ENCODE results near the gene YIPF1.

YIPF1 gene

GRCh38 chr1:53835491-53835890, 54.1 kb downstream of the YIPF1 start:
- Histone ChIP-seq H3K27me3 (replicated peaks in 2 of 5; ENCODE audit: control insufficient read depth in 4 of 5, insufficient read depth in 5 of 5, low read length in 4 of 5) (no peaks in the 10 kb centered on the region), H3K27ac (ENCODE audit: insufficient read depth in 1 of 2, low read depth in 1 of 2, low read length in 2 of 2, poor library complexity in 1 of 2, severe bottlenecking in 2 of 2) (no peak overlapping the region), H3K4me1 (ENCODE audit: control extremely low read depth in 1 of 4, control insufficient read depth in 4 of 4, insufficient read depth in 4 of 4, low read length in 3 of 4) (peaks cover 0 to 15% (median 8%) of the 10 kb centered on the region in 4 experiments), H3K9me3 (ENCODE audit: control extremely low read depth in 1 of 5, control insufficient read depth in 4 of 5, insufficient read depth in 2 of 5, low read depth in 1 of 5, low read length in 4 of 5) (no peaks in the 10 kb centered on the region), H3K4me3 (ENCODE audit: control insufficient read depth in 1 of 7, extremely low read depth in 1 of 7, insufficient read depth in 4 of 7, low read depth in 2 of 7, low read length in 6 of 7) (no peak overlapping the region), H3K36me3 (ENCODE audit: control insufficient read depth in 4 of 4, insufficient read depth in 4 of 4, low read length in 3 of 4) (peaks cover 0 to 13% (median 0%) of the 10 kb centered on the region in 4 experiments)
- whole genome bisulfite sequencing (ENCODE audit: insufficient coverage): no CpG with 5 or more reads among the region's 2 CpGs
- DNase-seq: peak in 1 of 3 donors; percentile 6
- POLR2A ChIA-PET: interaction anchor here (0.6 kb wide), 1 partner anchor 15 kb away, joined by 3 read pairs; no protein-coding TSS in a partner anchor
- CTCF ChIA-PET: no interaction called here

- ChIA-PET CTCF (interaction anchor here (0.8 kb wide), 1 partner anchor 125 kb away, joined by 3 read pairs; no protein-coding TSS in a partner anchor), POLR2A (no interaction called here)
- Histone ChIP-seq H3K4me3 (ENCODE audit: control insufficient read depth in 1 of 7, extremely low read depth in 1 of 7, insufficient read depth in 4 of 7, low read depth in 2 of 7, low read length in 6 of 7) (no peak overlapping the region), H3K27ac (ENCODE audit: insufficient read depth in 1 of 2, low read depth in 1 of 2, low read length in 2 of 2, poor library complexity in 1 of 2, severe bottlenecking in 2 of 2) (no peak overlapping the region), H3K4me1 (ENCODE audit: control extremely low read depth in 1 of 4, control insufficient read depth in 4 of 4, insufficient read depth in 4 of 4, low read length in 3 of 4) (peaks cover 0 to 15% (median 8%) of the 10 kb centered on the region in 4 experiments), H3K27me3 (replicated peaks in 2 of 5; ENCODE audit: control insufficient read depth in 4 of 5, insufficient read depth in 5 of 5, low read length in 4 of 5) (no peaks in the 10 kb centered on the region), H3K9me3 (ENCODE audit: control extremely low read depth in 1 of 5, control insufficient read depth in 4 of 5, insufficient read depth in 2 of 5, low read depth in 1 of 5, low read length in 4 of 5) (no peaks in the 10 kb centered on the region), H3K36me3 (ENCODE audit: control insufficient read depth in 4 of 4, insufficient read depth in 4 of 4, low read length in 3 of 4) (peaks cover 0 to 16% (median 0%) of the 10 kb centered on the region in 4 experiments)
- DNase-seq: no peak
- WGBS (ENCODE audit: insufficient coverage): 100% methylated on average over 7 of the region's 11 CpGs
Measured at GRCh38 chr1:53834776-53835175, 54.8 kb downstream of the YIPF1 start.

- Histone ChIP-seq H3K36me3 (ENCODE audit: control insufficient read depth in 4 of 4, insufficient read depth in 4 of 4, low read length in 3 of 4) (peaks cover 3 to 23% (median 5%) of the 10 kb centered on the region in 4 experiments), H3K4me3 (ENCODE audit: control insufficient read depth in 1 of 7, extremely low read depth in 1 of 7, insufficient read depth in 4 of 7, low read depth in 2 of 7, low read length in 6 of 7) (no peak overlapping the region), H3K27me3 (replicated peaks in 2 of 5; ENCODE audit: control insufficient read depth in 4 of 5, insufficient read depth in 5 of 5, low read length in 4 of 5) (no peaks in the 10 kb centered on the region), H3K27ac (ENCODE audit: insufficient read depth in 1 of 2, low read depth in 1 of 2, low read length in 2 of 2, poor library complexity in 1 of 2, severe bottlenecking in 2 of 2) (no peak overlapping the region), H3K4me1 (ENCODE audit: control extremely low read depth in 1 of 4, control insufficient read depth in 4 of 4, insufficient read depth in 4 of 4, low read length in 3 of 4) (peaks cover 0 to 15% (median 6%) of the 10 kb centered on the region in 4 experiments), H3K9me3 (ENCODE audit: control extremely low read depth in 1 of 5, control insufficient read depth in 4 of 5, insufficient read depth in 2 of 5, low read depth in 1 of 5, low read length in 4 of 5) (no peaks in the 10 kb centered on the region)
- no CpG with 5 or more reads among the region's 4 CpGs for WGBS (ENCODE audit: insufficient coverage)
- DNase-seq: no peak
- ChIA-PET POLR2A (no interaction called here), CTCF (interaction anchor here (1.1 to 1.5 kb wide), 2 partner anchors 13 to 24 kb away, joined by 4 to 5 read pairs; no protein-coding TSS in a partner anchor)
Measured at GRCh38 chr1:53833393-53833792, 56.2 kb downstream of the YIPF1 start.

GRCh38 chr1:53826367-53826766, 63.2 kb downstream of the YIPF1 start:
- H3K36me3 ChIP-seq (ENCODE audit: control insufficient read depth in 4 of 4, insufficient read depth in 4 of 4, low read length in 3 of 4): peaks cover 10 to 62% (median 26%) of the 10 kb centered on the region in 4 experiments
- H3K4me1 ChIP-seq (ENCODE audit: control extremely low read depth in 1 of 4, control insufficient read depth in 4 of 4, insufficient read depth in 4 of 4, low read length in 3 of 4): no peaks in the 10 kb centered on the region
- POLR2A ChIA-PET: interaction anchor here (0.6 kb wide), 1 partner anchor 107 kb away, joined by 3 read pairs; no protein-coding TSS in a partner anchor
- no peaks in the 10 kb centered on the region for H3K27me3 ChIP-seq (replicated peaks in 2 of 5; ENCODE audit: control insufficient read depth in 4 of 5, insufficient read depth in 5 of 5, low read length in 4 of 5)
- no peak overlapping the region for H3K4me3 ChIP-seq (ENCODE audit: control insufficient read depth in 1 of 7, extremely low read depth in 1 of 7, insufficient read depth in 4 of 7, low read depth in 2 of 7, low read length in 6 of 7)
- peak in 2 of 3 donors; percentile 8 to 25 for DNase-seq
- H3K9me3 ChIP-seq (ENCODE audit: control extremely low read depth in 1 of 5, control insufficient read depth in 4 of 5, insufficient read depth in 2 of 5, low read depth in 1 of 5, low read length in 4 of 5): no peaks in the 10 kb centered on the region
- WGBS (ENCODE audit: insufficient coverage): 100% methylated on average over 2 of the region's 2 CpGs
- CTCF ChIA-PET: interaction anchor here (0.9 to 1.3 kb wide), 4 partner anchors 72 to 133 kb away, joined by 3 to 4 read pairs (median 4); no protein-coding TSS in a partner anchor
- no peak overlapping the region for H3K27ac ChIP-seq (ENCODE audit: insufficient read depth in 1 of 2, low read depth in 1 of 2, low read length in 2 of 2, poor library complexity in 1 of 2, severe bottlenecking in 2 of 2)

- Histone ChIP-seq H3K27me3 (replicated peaks in 2 of 5; ENCODE audit: control insufficient read depth in 4 of 5, insufficient read depth in 5 of 5, low read length in 4 of 5) (no peaks in the 10 kb centered on the region), H3K4me1 (ENCODE audit: control extremely low read depth in 1 of 4, control insufficient read depth in 4 of 4, insufficient read depth in 4 of 4, low read length in 3 of 4) (no peaks in the 10 kb centered on the region), H3K36me3 (ENCODE audit: control insufficient read depth in 4 of 4, insufficient read depth in 4 of 4, low read length in 3 of 4) (peaks cover 10 to 68% (median 29%) of the 10 kb centered on the region in 4 experiments), H3K9me3 (ENCODE audit: control extremely low read depth in 1 of 5, control insufficient read depth in 4 of 5, insufficient read depth in 2 of 5, low read depth in 1 of 5, low read length in 4 of 5) (no peaks in the 10 kb centered on the region), H3K4me3 (ENCODE audit: control insufficient read depth in 1 of 7, extremely low read depth in 1 of 7, insufficient read depth in 4 of 7, low read depth in 2 of 7, low read length in 6 of 7) (no peak overlapping the region), H3K27ac (ENCODE audit: insufficient read depth in 1 of 2, low read depth in 1 of 2, low read length in 2 of 2, poor library complexity in 1 of 2, severe bottlenecking in 2 of 2) (no peak overlapping the region)
- no peak for DNase-seq
- 96% methylated on average over 6 of the region's 6 CpGs for WGBS (ENCODE audit: insufficient coverage)
- POLR2A ChIA-PET: no interaction called here
- CTCF ChIA-PET: interaction anchor here (1.0 kb wide), 2 partner anchors 74 to 129 kb away, joined by 3 to 4 read pairs; no protein-coding TSS in a partner anchor
Measured at GRCh38 chr1:53825306-53825705, 64.3 kb downstream of the YIPF1 start.

GRCh38 chr1:53822931-53823330, 66.7 kb downstream of the YIPF1 start:
- CTCF ChIA-PET: interaction anchor here (1.0 kb wide), 1 partner anchor 18 kb away, joined by 3 read pairs; no protein-coding TSS in a partner anchor
- peaks cover 8 to 65% (median 28%) of the 10 kb centered on the region in 4 experiments for H3K36me3 ChIP-seq (ENCODE audit: control insufficient read depth in 4 of 4, insufficient read depth in 4 of 4, low read length in 3 of 4)
- no peaks in the 10 kb centered on the region for H3K4me1 ChIP-seq (ENCODE audit: control extremely low read depth in 1 of 4, control insufficient read depth in 4 of 4, insufficient read depth in 4 of 4, low read length in 3 of 4)
- POLR2A ChIA-PET: interaction anchor here (0.6 kb wide), 1 partner anchor 181 kb away, joined by 3 read pairs; no protein-coding TSS in a partner anchor
- H3K27ac ChIP-seq (ENCODE audit: insufficient read depth in 1 of 2, low read depth in 1 of 2, low read length in 2 of 2, poor library complexity in 1 of 2, severe bottlenecking in 2 of 2): no peak overlapping the region
- 90% methylated on average over 2 of the region's 3 CpGs for WGBS (ENCODE audit: insufficient coverage)
- H3K9me3 ChIP-seq (ENCODE audit: control extremely low read depth in 1 of 5, control insufficient read depth in 4 of 5, insufficient read depth in 2 of 5, low read depth in 1 of 5, low read length in 4 of 5): no peaks in the 10 kb centered on the region
- H3K4me3 ChIP-seq (ENCODE audit: control insufficient read depth in 1 of 7, extremely low read depth in 1 of 7, insufficient read depth in 4 of 7, low read depth in 2 of 7, low read length in 6 of 7): no peak overlapping the region
- no peaks in the 10 kb centered on the region for H3K27me3 ChIP-seq (replicated peaks in 2 of 5; ENCODE audit: control insufficient read depth in 4 of 5, insufficient read depth in 5 of 5, low read length in 4 of 5)
- DNase-seq: peak in 1 of 3 donors; percentile 7

- Histone ChIP-seq H3K4me1 (ENCODE audit: control extremely low read depth in 1 of 4, control insufficient read depth in 4 of 4, insufficient read depth in 4 of 4, low read length in 3 of 4) (no peaks in the 10 kb centered on the region), H3K27me3 (replicated peaks in 2 of 5; ENCODE audit: control insufficient read depth in 4 of 5, insufficient read depth in 5 of 5, low read length in 4 of 5) (no peaks in the 10 kb centered on the region), H3K36me3 (ENCODE audit: control insufficient read depth in 4 of 4, insufficient read depth in 4 of 4, low read length in 3 of 4) (peaks cover 10 to 61% (median 33%) of the 10 kb centered on the region in 4 experiments), H3K4me3 (ENCODE audit: control insufficient read depth in 1 of 7, extremely low read depth in 1 of 7, insufficient read depth in 4 of 7, low read depth in 2 of 7, low read length in 6 of 7) (no peak overlapping the region), H3K9me3 (ENCODE audit: control extremely low read depth in 1 of 5, control insufficient read depth in 4 of 5, insufficient read depth in 2 of 5, low read depth in 1 of 5, low read length in 4 of 5) (no peaks in the 10 kb centered on the region), H3K27ac (ENCODE audit: insufficient read depth in 1 of 2, low read depth in 1 of 2, low read length in 2 of 2, poor library complexity in 1 of 2, severe bottlenecking in 2 of 2) (no peak overlapping the region)
- POLR2A ChIA-PET: no interaction called here
- CTCF ChIA-PET: interaction anchor here (0.8 to 1.7 kb wide), 3 partner anchors 10 to 41 kb away, joined by 3 to 6 read pairs (median 5); no protein-coding TSS in a partner anchor
- DNase-seq: no peak
- WGBS (ENCODE audit: insufficient coverage): 93% methylated on average over 3 of the region's 5 CpGs
Measured at GRCh38 chr1:53821380-53821779, 68.2 kb downstream of the YIPF1 start.
